Measurements from ENCODE around the gene PARP15.
A peak's percentile ranks its signal among the peaks of the same experiment; 100 is the strongest.

Gene PARP15

GRCh38 chr3:122572940-122573412 lies 4.5 kb upstream of the PARP15 start:
- DNase-seq (ENCODE audit: low read depth), result peak; percentile 26

- DNase-seq (ENCODE audit: low read depth), result no peak
These were observed 1.1 kb upstream of the PARP15 start for GRCh38 chr3:122576174-122576940.

- DNase-seq (ENCODE audit: low read depth), result no peak
These were observed 755 bp downstream of the PARP15 start for GRCh38 chr3:122578069-122578740.

GRCh38 chr3:122580470-122580869 lies 3.0 kb downstream of the PARP15 start:
- DNase-seq (ENCODE audit: low read depth), result no peak

- no peak for DNase-seq (ENCODE audit: low read depth)
These were observed 4.2 kb downstream of the PARP15 start for GRCh38 chr3:122581622-122582021.

GRCh38 chr3:122582390-122582789 lies 4.9 kb downstream of the PARP15 start:
- no peak for DNase-seq (ENCODE audit: low read depth)

GRCh38 chr3:122586098-122586497 lies 8.6 kb downstream of the PARP15 start:
- DNase-seq (ENCODE audit: low read depth), result no peak

GRCh38 chr3:122586773-122587485 lies 9.5 kb downstream of the PARP15 start:
- no peak for DNase-seq (ENCODE audit: low read depth)

- no peak for DNase-seq (ENCODE audit: low read depth)
These were observed 10.1 kb downstream of the PARP15 start for GRCh38 chr3:122587572-122587971.

- no peak for DNase-seq (ENCODE audit: low read depth)
These were observed 11.8 kb downstream of the PARP15 start for GRCh38 chr3:122589297-122589696.

- DNase-seq (ENCODE audit: low read depth), result no peak
These were observed 13.2 kb downstream of the PARP15 start for GRCh38 chr3:122590610-122591009.

GRCh38 chr3:122594025-122594424 lies 16.6 kb downstream of the PARP15 start:
- DNase-seq (ENCODE audit: low read depth), result no peak

- no peak for DNase-seq (ENCODE audit: low read depth)
These were observed 20.7 kb downstream of the PARP15 start for GRCh38 chr3:122598151-122598550.

- no peak for DNase-seq (ENCODE audit: low read depth)
These were observed 21.1 kb downstream of the PARP15 start for GRCh38 chr3:122598556-122598955.

- DNase-seq (ENCODE audit: low read depth), result no peak
These were observed 24.7 kb downstream of the PARP15 start for GRCh38 chr3:122602011-122602710.

- DNase-seq (ENCODE audit: low read depth), result no peak
These were observed 25.6 kb downstream of the PARP15 start for GRCh38 chr3:122603056-122603455.

- DNase-seq (ENCODE audit: low read depth), result no peak
These were observed 28.9 kb downstream of the PARP15 start for GRCh38 chr3:122606330-122606729.

- DNase-seq (ENCODE audit: low read depth), result no peak
These were observed 31.5 kb downstream of the PARP15 start for GRCh38 chr3:122608916-122609315.

- peak; percentile 48 for DNase-seq (ENCODE audit: low read depth)
These were observed 32.5 kb downstream of the PARP15 start for GRCh38 chr3:122609798-122610559.

GRCh38 chr3:122612696-122613095 lies 35.2 kb downstream of the PARP15 start:
- no peak for DNase-seq (ENCODE audit: low read depth)

- DNase-seq (ENCODE audit: low read depth), result no peak
These were observed 37.9 kb downstream of the PARP15 start for GRCh38 chr3:122615303-122615702.
